GM12873 (cell line): ENCODE measurements around the gene PDE4C.

ENCODE experiments used
- TF ChIP-seq, protein P1 (sequence below): IDR thresholded peaks from 2 replicates; pipeline ENCODE4 v1.5.1; 2012; ENCODE audit warnings: low read depth, mild to moderate bottlenecking, moderate library complexity, low read length, control low read depth; ENCODE audit not compliant: insufficient read depth; ENCODE audit errors: missing control alignments

PDE4C gene

DNA sequence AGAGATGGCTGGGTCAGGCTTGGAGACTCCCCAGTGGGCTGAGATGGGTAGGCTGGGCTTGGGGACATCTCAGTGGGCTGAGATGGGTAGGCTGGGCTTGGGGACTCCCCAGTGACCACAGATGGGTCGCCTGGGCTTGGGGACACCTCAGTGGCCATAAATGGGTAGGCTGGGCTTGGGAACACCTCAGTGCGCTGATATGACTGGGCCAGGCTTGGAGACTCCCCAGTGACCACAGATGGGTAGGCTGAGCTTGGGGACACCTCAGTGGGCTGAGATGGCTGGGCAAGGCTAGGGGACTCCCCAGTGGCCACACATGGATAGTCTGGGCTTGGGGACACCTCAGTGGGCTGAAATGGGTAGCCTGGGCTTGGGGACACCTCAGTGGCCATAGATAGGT, 35.2 kb upstream of the PDE4C start:
- TF ChIP-seq, protein P1, sequence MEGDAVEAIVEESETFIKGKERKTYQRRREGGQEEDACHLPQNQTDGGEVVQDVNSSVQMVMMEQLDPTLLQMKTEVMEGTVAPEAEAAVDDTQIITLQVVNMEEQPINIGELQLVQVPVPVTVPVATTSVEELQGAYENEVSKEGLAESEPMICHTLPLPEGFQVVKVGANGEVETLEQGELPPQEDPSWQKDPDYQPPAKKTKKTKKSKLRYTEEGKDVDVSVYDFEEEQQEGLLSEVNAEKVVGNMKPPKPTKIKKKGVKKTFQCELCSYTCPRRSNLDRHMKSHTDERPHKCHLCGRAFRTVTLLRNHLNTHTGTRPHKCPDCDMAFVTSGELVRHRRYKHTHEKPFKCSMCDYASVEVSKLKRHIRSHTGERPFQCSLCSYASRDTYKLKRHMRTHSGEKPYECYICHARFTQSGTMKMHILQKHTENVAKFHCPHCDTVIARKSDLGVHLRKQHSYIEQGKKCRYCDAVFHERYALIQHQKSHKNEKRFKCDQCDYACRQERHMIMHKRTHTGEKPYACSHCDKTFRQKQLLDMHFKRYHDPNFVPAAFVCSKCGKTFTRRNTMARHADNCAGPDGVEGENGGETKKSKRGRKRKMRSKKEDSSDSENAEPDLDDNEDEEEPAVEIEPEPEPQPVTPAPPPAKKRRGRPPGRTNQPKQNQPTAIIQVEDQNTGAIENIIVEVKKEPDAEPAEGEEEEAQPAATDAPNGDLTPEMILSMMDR = no peak

DNA sequence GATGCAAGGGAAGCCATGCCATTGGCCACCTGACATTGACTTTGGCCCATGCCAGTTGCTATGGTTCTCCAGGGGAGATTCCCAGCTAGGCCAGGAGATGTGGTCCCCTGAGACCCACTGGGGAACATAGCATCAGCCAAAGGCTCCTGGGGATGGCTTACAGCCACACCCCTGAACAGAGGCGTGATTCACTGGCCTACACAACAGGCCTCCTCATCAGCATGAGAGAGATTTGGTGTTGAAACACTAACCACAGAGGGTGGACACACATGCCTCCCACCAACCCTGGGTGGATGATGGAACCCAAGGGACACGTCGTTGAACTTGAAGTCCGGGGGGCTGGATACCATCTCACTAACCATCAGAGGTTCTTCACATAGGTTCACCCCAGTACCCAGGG, 33.7 kb upstream of the PDE4C start:
- TF ChIP-seq, protein P1 = no peak

DNA sequence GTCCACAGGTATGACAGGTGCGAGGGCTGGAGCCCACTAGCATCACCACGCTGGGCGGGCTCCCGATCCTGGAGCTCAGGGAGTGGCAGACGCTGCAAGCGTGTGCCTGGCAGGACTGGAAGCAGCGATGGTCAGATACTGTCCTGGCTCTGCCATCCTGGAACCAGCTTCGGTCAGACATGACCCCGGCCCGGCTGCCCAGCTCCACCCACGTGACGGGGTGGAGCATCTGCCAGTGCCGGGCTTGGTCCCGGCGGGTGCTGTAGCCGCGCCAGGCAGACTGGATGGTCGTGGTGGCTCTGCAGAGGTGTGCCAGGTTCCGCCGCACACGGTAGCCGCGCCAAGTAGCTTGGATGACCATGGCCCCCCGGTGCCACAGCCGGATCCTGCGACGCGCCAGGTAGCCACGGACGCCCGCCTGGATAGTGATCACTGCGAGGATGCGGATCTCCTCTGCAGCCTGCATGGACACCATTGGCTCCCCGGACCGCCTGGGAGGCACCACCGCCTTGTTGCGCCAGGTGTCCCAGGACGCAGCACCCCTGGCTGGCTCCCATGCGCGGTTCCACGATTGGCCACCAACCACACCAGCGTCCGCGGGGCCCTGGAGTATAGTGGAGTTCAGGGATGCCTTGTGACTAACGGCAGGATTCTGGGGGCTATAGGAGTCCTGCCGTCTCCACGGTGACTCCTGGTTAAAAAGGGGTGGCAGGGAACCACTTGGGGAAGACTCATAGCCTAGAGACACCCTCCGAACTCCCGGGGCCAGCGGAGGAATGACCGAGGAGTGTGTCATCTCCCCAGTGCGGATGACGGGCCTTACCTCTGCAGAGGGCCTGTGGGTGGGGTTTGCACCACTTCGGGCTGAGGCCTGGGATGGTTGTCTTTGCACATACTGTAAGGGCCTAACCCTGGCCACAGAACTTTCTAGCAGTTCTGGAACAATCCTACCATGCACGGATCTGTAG, 31.5 kb upstream of the PDE4C start:
- TF ChIP-seq, protein P1 = no peak

DNA sequence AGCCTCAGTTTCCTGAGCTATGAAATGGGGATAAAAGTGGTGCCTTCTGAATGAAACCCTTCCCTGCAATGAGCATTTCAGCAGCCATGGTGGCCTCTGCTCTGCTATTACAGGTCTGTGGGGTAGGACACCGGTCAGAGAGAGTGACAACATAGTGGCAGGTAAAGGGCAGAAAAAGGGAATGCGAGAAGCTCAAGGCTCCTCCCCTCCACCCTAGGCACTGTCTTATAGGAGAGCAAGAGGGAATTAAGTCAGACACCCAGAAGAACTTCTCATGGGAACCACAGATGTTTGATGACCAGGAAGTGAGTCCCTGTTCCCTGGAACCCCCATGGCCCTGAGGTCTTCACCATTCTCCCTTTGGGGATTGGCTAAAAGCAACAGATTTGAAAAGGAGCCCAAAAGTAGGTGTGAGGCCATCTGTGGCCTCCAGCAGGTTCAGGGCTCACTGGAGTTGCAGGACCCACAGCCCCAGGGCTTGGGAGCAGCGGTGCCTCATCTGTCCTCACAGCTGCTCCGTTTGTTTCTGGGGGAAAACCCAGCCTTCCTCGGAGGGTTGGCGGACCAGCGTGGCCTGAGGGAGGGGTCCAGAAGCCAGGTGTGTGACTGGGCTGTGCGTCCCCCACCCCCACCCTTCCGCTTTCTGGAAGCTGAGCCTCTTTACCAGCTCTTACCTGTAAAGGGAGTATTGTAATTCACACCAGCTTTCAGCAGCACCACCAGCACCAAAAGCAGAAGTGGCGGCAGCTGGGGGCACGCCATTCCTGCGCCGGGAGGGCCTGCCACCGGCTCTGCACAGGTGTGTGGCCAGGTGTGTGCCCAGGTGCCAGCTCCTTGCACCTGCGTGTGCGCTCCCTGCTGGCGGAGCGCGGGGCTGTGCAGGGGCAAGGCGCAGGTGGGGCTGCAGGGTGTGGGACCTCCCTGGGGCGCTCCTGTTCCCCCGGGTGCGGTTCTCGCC, 28.6 kb upstream of the PDE4C start:
- TF ChIP-seq, protein P1 = peak; percentile 35

DNA sequence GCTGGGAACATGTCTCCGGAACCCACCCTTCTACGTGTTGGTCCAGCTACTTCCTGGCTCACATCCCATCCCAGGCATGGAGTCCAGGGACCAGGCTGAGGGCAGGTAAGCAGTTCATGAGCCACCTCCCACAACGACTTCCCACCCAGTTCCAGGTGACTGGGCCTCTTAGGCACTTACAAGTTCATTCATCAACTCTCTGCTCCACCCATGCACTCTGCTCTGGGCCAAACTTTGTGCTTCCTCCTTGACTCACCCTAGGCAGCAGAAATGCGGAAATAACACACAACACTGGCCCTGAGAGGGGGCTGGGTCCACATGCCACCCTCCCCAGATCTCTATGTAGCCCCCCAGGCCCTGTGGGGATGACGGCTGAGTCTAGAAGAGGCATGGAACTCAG, 27.5 kb upstream of the PDE4C start:
- TF ChIP-seq, protein P1 = no peak

DNA sequence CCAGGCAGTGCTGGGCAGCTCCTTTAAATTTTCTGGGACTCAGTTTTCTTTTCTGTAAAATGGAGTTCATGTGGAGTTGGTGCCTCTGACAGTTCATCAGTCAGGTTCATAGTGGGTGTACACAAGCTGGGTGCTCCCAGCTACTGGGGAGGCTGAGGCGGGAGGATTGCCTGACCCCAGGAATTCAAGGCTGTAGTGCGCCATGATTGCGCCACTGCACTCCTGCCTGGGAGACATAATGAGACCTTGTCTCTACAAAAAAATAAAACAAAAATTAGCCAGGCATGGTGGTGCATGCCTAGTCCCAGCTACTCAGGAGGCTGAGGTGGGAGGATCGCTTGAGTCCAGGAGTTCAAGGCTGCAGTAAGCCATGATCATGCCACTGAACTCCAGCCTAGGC, 26.9 kb upstream of the PDE4C start:
- TF ChIP-seq, protein P1 = no peak

DNA sequence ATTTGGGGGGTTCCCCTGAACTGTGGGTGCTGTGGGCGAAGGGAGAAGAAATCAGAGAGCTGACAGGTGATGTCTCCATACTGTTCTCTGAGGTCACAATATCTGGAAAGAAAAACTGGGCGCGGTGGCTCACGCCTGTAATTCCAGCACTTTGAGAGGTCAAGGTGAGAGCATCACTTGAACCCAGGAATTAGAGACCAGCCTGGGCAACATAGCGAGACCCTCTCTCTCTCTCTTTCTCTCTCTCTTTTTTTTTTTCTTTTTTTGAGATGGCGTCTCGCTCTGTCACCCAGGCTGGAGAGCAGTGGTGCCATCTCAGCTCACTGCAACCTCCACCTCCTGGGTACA, 26.1 kb upstream of the PDE4C start:
- TF ChIP-seq, protein P1 = no peak
